HepG2 (cell line): Measurements from ENCODE around the gene CRYAA. TPM values are rescaled to one million over a fixed set of nuclear protein-coding genes. Genes with fewer than 3 reads are reported as not detected.

Source experiments
- ATAC-seq: fragments of 200-7000 bp; cut with Tn5 transposase; 3 replicates; pipeline ENCODE4 v1.9.1; 2020; ENCODE audit warnings: mild to moderate bottlenecking, moderate library complexity
- BruUV-seq: library from RNA; stranded (reverse); fragments of 400-500 nt; replicated peaks from 2 replicates; lab custom pipeline; 2021; lab: Mats Ljungman, UMichigan
- CTCF ChIA-PET: fragments of 300-600 bp; formaldehyde crosslinking; extraction: SDS; loops from one replicate; lab custom pipeline; 2021; ENCODE audit warnings: low total read pairs, inconsistent platforms, low intra/inter-chr PET ratio; lab: Yijun Ruan, JAX
- POLR2A ChIA-PET: fragments of 350-600 bp; sonication (Branson Sonifier 250); formaldehyde crosslinking; loops from one replicate; lab custom pipeline; 2020; ENCODE audit warnings: antibody characterized with exemption, inconsistent platforms; lab: Yijun Ruan, JAX
- DNase-seq: peaks from one replicate; pipeline ENCODE4 v3.0.0-alpha.2; 2015; ENCODE audit warnings: low spot score
- FAIRE-seq: peaks from 3 replicates; lab custom pipeline; 2011; peaks lifted over from hg19 to GRCh38; lab: Jason Lieb, UNC
- H2AFZ ChIP-seq: one replicate; pipeline ENCODE4 v1.6.1; 2011; ENCODE audit warnings: low read length, inconsistent platforms
- H3K27ac ChIP-seq: fragments of 300-600 bp; 3 replicates; pipeline ENCODE4 v1.8.0; 2011; ENCODE audit warnings: mixed run types, mild to moderate bottlenecking, mixed read lengths, low read length, inconsistent platforms; ENCODE audit not compliant: insufficient read depth; ENCODE audit errors: extremely low read length
- H3K27me3 ChIP-seq, 2 experiments: fragments of 200-600 bp in 1 of 2; 2 replicates in 1 of 2; 3 replicates in 1 of 2; pipeline versions ENCODE4 v1.6.0 to v1.8.0; 2011; ENCODE audit warnings: low read length in 2 of 2, mild to moderate bottlenecking in 2 of 2, moderate library complexity in 2 of 2, inconsistent platforms in 1 of 2; ENCODE audit not compliant: insufficient read depth in 2 of 2, control insufficient read depth in 1 of 2
- H3K36me3 ChIP-seq, 2 experiments: fragments of 200-600 bp in 1 of 2; replicated peaks in 1 of 2; 2 replicates in 1 of 2; 3 replicates in 1 of 2; pipeline versions ENCODE4 v1.5.1 to v1.8.0; 2011; ENCODE audit warnings: low read length in 2 of 2, inconsistent platforms in 1 of 2; ENCODE audit not compliant: insufficient read depth in 2 of 2, control insufficient read depth in 1 of 2
- H3K4me1 ChIP-seq: 2 replicates; pipeline ENCODE4 v1.5.1; 2012; ENCODE audit warnings: low read length, inconsistent platforms; ENCODE audit not compliant: insufficient read depth
- H3K4me2 ChIP-seq: 2 replicates; pipeline ENCODE4 v1.6.0; 2011; ENCODE audit warnings: low read depth, low read length, inconsistent platforms
- H3K4me3 ChIP-seq, 3 experiments: fragments of 200-600 bp in 1 of 3; sonication (generic), shearing (Covaris generic) in 1 of 3; replicated peaks in 1 of 3; 2 replicates each; pipeline ENCODE4 v1.5.1; 2011 to 2016; ENCODE audit warnings: low read length in 3 of 3, inconsistent platforms in 2 of 3, low read depth in 2 of 3, mild to moderate bottlenecking in 2 of 3, control low read depth in 1 of 3, mixed read lengths in 1 of 3; ENCODE audit not compliant: insufficient read depth in 1 of 3
- H3K79me2 ChIP-seq: one replicate; pipeline ENCODE4 v1.6.1; 2011; ENCODE audit warnings: low read length, inconsistent platforms; ENCODE audit not compliant: insufficient read depth
- H3K9ac ChIP-seq: 2 replicates; pipeline ENCODE4 v1.6.0; 2011; ENCODE audit warnings: mild to moderate bottlenecking, low read depth, low read length, inconsistent platforms; ENCODE audit not compliant: insufficient read depth
- H3K9me3 ChIP-seq: 2 replicates; pipeline ENCODE4 v1.5.1; 2012; ENCODE audit warnings: mild to moderate bottlenecking, low read length
- H4K20me1 ChIP-seq: 2 replicates; pipeline ENCODE4 v1.6.0; 2011; ENCODE audit warnings: inconsistent platforms, mild to moderate bottlenecking, low read length, moderate library complexity; ENCODE audit not compliant: insufficient read depth
- ATF3 ChIP-seq: sonication (generic); formaldehyde crosslinking; IDR thresholded peaks from 2 replicates; pipeline ENCODE4 v1.4.0; 2020; ENCODE audit warnings: missing genetic modification reagents
- ATF5 ChIP-seq: sonication (generic); formaldehyde crosslinking; IDR thresholded peaks from 2 replicates; pipeline ENCODE4 v1.4.0; 2020; ENCODE audit warnings: mild to moderate bottlenecking, low read depth, missing genetic modification reagents
- BRCA1 ChIP-seq: sonication (generic); formaldehyde crosslinking; IDR thresholded peaks from 2 replicates; pipeline ENCODE4 v1.4.0; 2020; ENCODE audit warnings: missing genetic modification reagents
- LCORL ChIP-seq, 2 experiments: fragments of 450-650 bp in 1 of 2; sonication (generic) in 1 of 2; formaldehyde crosslinking in 1 of 2; IDR thresholded peaks; 2 replicates each; pipeline versions ENCODE4 v1.5.0 to v1.6.1; 2017 to 2020; ENCODE audit warnings: antibody characterized with exemption in 1 of 2, missing genetic modification reagents in 1 of 2
- MZF1 ChIP-seq: sonication (generic); formaldehyde crosslinking; IDR thresholded peaks from 2 replicates; pipeline ENCODE4 v1.8.1; 2023; ENCODE audit warnings: mild to moderate bottlenecking, missing genetic modification reagents, borderline replicate concordance
- NFE2 ChIP-seq: sonication (generic); formaldehyde crosslinking; IDR thresholded peaks from 2 replicates; pipeline ENCODE4 v1.4.0; 2020; ENCODE audit warnings: missing genetic modification reagents
- RARA ChIP-seq: IDR thresholded peaks from 2 replicates; pipeline ENCODE4 v1.6.1; 2016; ENCODE audit warnings: missing genetic modification reagents, missing compliant biosample characterization
- RBM39 ChIP-seq: fragments of 200-400 bp; formaldehyde crosslinking; IDR thresholded peaks from one replicate; pipeline ENCODE4 v1.6.1; 2018; ENCODE audit warnings: antibody characterized with exemption, mild to moderate bottlenecking, low read depth, low read length; ENCODE audit not compliant: poor library complexity, severe bottlenecking
- RFX3 ChIP-seq: IDR thresholded peaks from 2 replicates; pipeline ENCODE4 v1.6.1; 2016; ENCODE audit warnings: missing biosample characterization, missing genetic modification reagents
- SALL1 ChIP-seq: sonication (generic); formaldehyde crosslinking; IDR thresholded peaks from 2 replicates; pipeline ENCODE4 v1.8.0; 2022; ENCODE audit warnings: mild to moderate bottlenecking, missing genetic modification reagents
- SMAD3 ChIP-seq: sonication (generic); formaldehyde crosslinking; IDR thresholded peaks from 2 replicates; pipeline ENCODE4 v1.4.0; 2020; ENCODE audit warnings: missing genetic modification reagents
- SNAPC2 ChIP-seq: sonication (generic); formaldehyde crosslinking; IDR thresholded peaks from 2 replicates; pipeline ENCODE4 v1.8.1; 2022; ENCODE audit warnings: mild to moderate bottlenecking, missing genetic modification reagents
- STAG1 ChIP-seq: sonication (generic); formaldehyde crosslinking; IDR thresholded peaks from 2 replicates; pipeline ENCODE4 v1.4.0; 2020; ENCODE audit warnings: missing genetic modification reagents
- TFDP1 ChIP-seq: IDR thresholded peaks from 2 replicates; pipeline ENCODE4 v1.6.1; 2016; ENCODE audit warnings: missing compliant biosample characterization, missing genetic modification reagents, borderline replicate concordance
- ZBTB21 ChIP-seq: sonication (generic); formaldehyde crosslinking; IDR thresholded peaks from 2 replicates; pipeline ENCODE4 v1.4.0; 2020; ENCODE audit warnings: missing genetic modification reagents
- ZKSCAN5 ChIP-seq: sonication (generic); formaldehyde crosslinking; IDR thresholded peaks from 2 replicates; pipeline ENCODE4 v1.5.1; 2020; ENCODE audit warnings: mild to moderate bottlenecking, missing genetic modification reagents
- ZNF138 ChIP-seq: sonication (generic); formaldehyde crosslinking; IDR thresholded peaks from 2 replicates; pipeline ENCODE4 v1.5.0; 2020; ENCODE audit warnings: mild to moderate bottlenecking, low read depth, missing genetic modification reagents
- ZNF430 ChIP-seq: sonication (generic); formaldehyde crosslinking; IDR thresholded peaks from 2 replicates; pipeline ENCODE4 v1.9.0; 2021; ENCODE audit warnings: mild to moderate bottlenecking, missing genetic modification reagents
- ZNF556 ChIP-seq: sonication (generic); formaldehyde crosslinking; IDR thresholded peaks from 2 replicates; pipeline ENCODE4 v1.4.0; 2020; ENCODE audit warnings: mild to moderate bottlenecking, missing genetic modification reagents, borderline replicate concordance
- ZNF563 ChIP-seq: sonication (generic); formaldehyde crosslinking; IDR thresholded peaks from 2 replicates; pipeline ENCODE4 v1.8.0; 2022; ENCODE audit warnings: mild to moderate bottlenecking, moderate library complexity, missing genetic modification reagents
- WGBS: methylation state at CpG from one replicate; pipeline ENCODE4 v1.1.6; 2017; ENCODE audit warnings: low lambda C conversion rate; 5-methylcytosine and 5-hydroxymethylcytosine counted together
- in situ Hi-C: cut with HindIII; loops from 2 replicates; pipeline ENCODE4 v1.10.0; 2017; ENCODE audit warnings: low pct_unique_long_range_greater_than_20kb; ENCODE audit not compliant: extremely low pct_ligation_motif_present
- intact Hi-C: fragments of 100-400 bp; cut with micrococcal nuclease; formaldehyde crosslinking; loops from one replicate; pipeline ENCODE4 v1.10.0; 2022; ENCODE audit not compliant: unreplicated experiment
- polyA plus RNA-seq, 8 experiments: library from polyadenylated mRNA; depleted of rRNA in 3 of 8; stranded (reverse) in 7 of 8; unstranded in 1 of 8; fragments of >200 nt; fragmentation: Illumina TruSeq in 4 of 8; extraction: Trizol in 4 of 8; gene quantifications; 2 replicates each; pipeline versions ENCODE4 v1.2.1 to v1.2.3, GENCODE V29; 2011 to 2016; ENCODE audit warnings: low read depth in 4 of 8, missing spikeins in 1 of 8, mixed read lengths in 1 of 8; ENCODE audit not compliant: insufficient read depth in 1 of 8
- total RNA-seq, 5 experiments: library from RNA; depleted of rRNA; stranded (reverse); fragments of >200 nt; fragmentation: Illumina TruSeq; extraction: Trizol; gene quantifications; 2 replicates each; pipeline ENCODE4 v1.2.3, GENCODE V29; 2016; ENCODE audit warnings: low read depth in 1 of 5
- TF ChIP-seq, protein P1 (sequence below): sonication (generic); formaldehyde crosslinking; conservative IDR thresholded peaks from 2 replicates; pipeline ENCODE4 v1.4.0; 2020; ENCODE audit warnings: missing genetic modification reagents

The CRYAA gene
- total and polyA plus RNA-seq, 2 of the 13 experiments (the other 11 are each of a cell fraction or from before 2014, with no cell fraction given), result 5.6 to 8.6 TPM

- POLR2A ChIA-PET, result interaction anchor here (0.5 to 2.5 kb wide), 12 partner anchors 16 to 398 kb away, joined by 3 to 17 read pairs (median 5); no protein-coding TSS in a partner anchor
- TF ChIP-seq SMAD3 (CRISPR knock-in tag) (peak; percentile 70; the same call in 1 of the 2 replicates), ATF5 (peak; percentile 45; the same call in 1 of the 2 replicates), STAG1 (peak; percentile 91), RBM39 (peak; percentile 31), ZNF138 (CRISPR knock-in tag) (0 out of 2 replicates have a peak, but pooled peaks have one; percentile 24), SALL1 (CRISPR knock-in tag) (peak; percentile 89), ZNF430 (CRISPR knock-in tag) (peak; percentile 75; the same call in 1 of the 2 replicates), SNAPC2 (CRISPR knock-in tag) (no peak), RARA (CRISPR knock-in tag) (peak; percentile 87), ZNF556 (CRISPR knock-in tag) (peak; percentile 68; the same call in 1 of the 2 replicates), NFE2 (no peak), ZNF563 (0 out of 2 replicates have a peak, but pooled peaks have one; percentile 19), ZKSCAN5 (CRISPR knock-in tag) (no peak), MZF1 (CRISPR knock-in tag) (no peak), RFX3 (no peak), LCORL (IDR thresholded peaks at IDR 0.05) (no peak), LCORL (CRISPR knock-in tag; IDR thresholded peaks at IDR 0.05) (peak; percentile 96), ATF3 (CRISPR knock-in tag) (peak; percentile 22; the same call in 1 of the 2 replicates), BRCA1 (no peak), ZBTB21 (peak; percentile 61; the same call in 1 of the 2 replicates), TFDP1 (peak; percentile 76; the same call in 1 of the 2 replicates)
- TF ChIP-seq, protein P1, sequence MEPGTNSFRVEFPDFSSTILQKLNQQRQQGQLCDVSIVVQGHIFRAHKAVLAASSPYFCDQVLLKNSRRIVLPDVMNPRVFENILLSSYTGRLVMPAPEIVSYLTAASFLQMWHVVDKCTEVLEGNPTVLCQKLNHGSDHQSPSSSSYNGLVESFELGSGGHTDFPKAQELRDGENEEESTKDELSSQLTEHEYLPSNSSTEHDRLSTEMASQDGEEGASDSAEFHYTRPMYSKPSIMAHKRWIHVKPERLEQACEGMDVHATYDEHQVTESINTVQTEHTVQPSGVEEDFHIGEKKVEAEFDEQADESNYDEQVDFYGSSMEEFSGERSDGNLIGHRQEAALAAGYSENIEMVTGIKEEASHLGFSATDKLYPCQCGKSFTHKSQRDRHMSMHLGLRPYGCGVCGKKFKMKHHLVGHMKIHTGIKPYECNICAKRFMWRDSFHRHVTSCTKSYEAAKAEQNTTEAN (CRISPR knock-in tag), result peak; percentile 86
Measured at GRCh38 chr21:43211072-43211759, 42.4 kb downstream of the CRYAA start.

More at GRCh38 chr21:43211072-43211759, 42.4 kb downstream of the CRYAA start:
- Histone ChIP-seq H3K36me3 (no peaks in the 10 kb centered on the region), H3K9me3 (no peaks in the 10 kb centered on the region), H3K4me1 (peaks cover 36% of the 10 kb centered on the region), H3K4me2 (peak overlapping the region; percentile 75), H3K27ac (peak overlapping the region; percentile 59), H3K4me3 (peak overlapping the region in 2 of 3 experiments; percentile 36 to 62; a peak in 4 of 6 replicates), H3K27me3 (no peaks in the 10 kb centered on the region), H2AFZ (no peak overlapping the region), H3K9ac (peak overlapping the region; percentile 60), H4K20me1 (no peaks in the 10 kb centered on the region), H3K79me2 (no peaks in the 10 kb centered on the region)
- peak; percentile 92 for ATAC-seq
- BruUV-seq, result no TSS peak
- CTCF ChIA-PET, result interaction anchor here (2.9 kb wide), 1 partner anchor 435 kb away, joined by 12 read pairs; no protein-coding TSS in a partner anchor
- in situ Hi-C loops, result no loop called here
- WGBS, result 1% methylated on average over 14 of the region's 21 CpGs
- peak; percentile 92 for FAIRE-seq
- intact Hi-C loops, result no loop called here
- peak; percentile 90 for DNase-seq
